ENCODE measurements around the gene TSPAN6. TPM values are rescaled to one million over a fixed set of nuclear protein-coding genes. Genes with fewer than 3 reads are reported as not detected.
A peak's percentile ranks its signal among the peaks of the same experiment; 100 is the strongest.

TSPAN6 gene
- total RNA-seq, 3 donors from 2014 or later = 30.9 to 49.5 (median 40.6) TPM

DNA sequence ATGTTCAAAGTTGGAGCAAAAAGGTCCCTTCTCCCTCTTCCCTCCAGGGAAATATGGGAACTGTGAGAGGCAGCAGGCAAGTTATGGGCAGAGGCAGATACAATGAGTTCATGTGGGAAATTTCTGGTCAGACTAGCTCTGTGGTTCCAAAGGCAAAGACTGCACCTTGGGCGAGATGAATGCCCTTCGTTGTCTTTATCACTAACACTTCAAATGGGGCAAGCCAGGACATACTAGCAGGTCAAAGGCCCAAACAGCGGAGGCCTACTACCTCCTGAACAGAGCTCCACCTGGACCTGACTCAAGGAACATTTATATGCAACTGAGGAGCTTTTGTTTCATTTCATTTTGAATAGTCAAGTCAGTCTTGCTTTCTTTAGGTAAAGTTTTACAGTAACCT lies 36.4 kb upstream of the TSPAN6 start:
- DNase-seq (ENCODE audit: low spot score in 2 of 2) = peak in 1 of 2 donors; percentile 23
- Histone ChIP-seq H3K27ac (peak overlapping the region; percentile 59 to 64), H3K4me3 (no peak overlapping the region), H3K4me1 (no peaks in the 10 kb centered on the region), H3K9me3 (no peaks in the 10 kb centered on the region), H3K27me3 (peaks cover 0 to 63% of the 10 kb centered on the region in 2 donors), H3K36me3 (no peaks in the 10 kb centered on the region)
- TF ChIP-seq, protein P1, sequence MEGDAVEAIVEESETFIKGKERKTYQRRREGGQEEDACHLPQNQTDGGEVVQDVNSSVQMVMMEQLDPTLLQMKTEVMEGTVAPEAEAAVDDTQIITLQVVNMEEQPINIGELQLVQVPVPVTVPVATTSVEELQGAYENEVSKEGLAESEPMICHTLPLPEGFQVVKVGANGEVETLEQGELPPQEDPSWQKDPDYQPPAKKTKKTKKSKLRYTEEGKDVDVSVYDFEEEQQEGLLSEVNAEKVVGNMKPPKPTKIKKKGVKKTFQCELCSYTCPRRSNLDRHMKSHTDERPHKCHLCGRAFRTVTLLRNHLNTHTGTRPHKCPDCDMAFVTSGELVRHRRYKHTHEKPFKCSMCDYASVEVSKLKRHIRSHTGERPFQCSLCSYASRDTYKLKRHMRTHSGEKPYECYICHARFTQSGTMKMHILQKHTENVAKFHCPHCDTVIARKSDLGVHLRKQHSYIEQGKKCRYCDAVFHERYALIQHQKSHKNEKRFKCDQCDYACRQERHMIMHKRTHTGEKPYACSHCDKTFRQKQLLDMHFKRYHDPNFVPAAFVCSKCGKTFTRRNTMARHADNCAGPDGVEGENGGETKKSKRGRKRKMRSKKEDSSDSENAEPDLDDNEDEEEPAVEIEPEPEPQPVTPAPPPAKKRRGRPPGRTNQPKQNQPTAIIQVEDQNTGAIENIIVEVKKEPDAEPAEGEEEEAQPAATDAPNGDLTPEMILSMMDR (IDR thresholded peaks at IDR 0.05) = no peak
- TF ChIP-seq POLR2AphosphoS5 (IDR thresholded peaks at IDR 0.05) = no peak
- TF ChIP-seq POLR2A (IDR thresholded peaks at IDR 0.05) = no peak
- intact Hi-C loops (cut with DNase I; ENCODE audit: low total_unique reads) = no loop called here

DNA sequence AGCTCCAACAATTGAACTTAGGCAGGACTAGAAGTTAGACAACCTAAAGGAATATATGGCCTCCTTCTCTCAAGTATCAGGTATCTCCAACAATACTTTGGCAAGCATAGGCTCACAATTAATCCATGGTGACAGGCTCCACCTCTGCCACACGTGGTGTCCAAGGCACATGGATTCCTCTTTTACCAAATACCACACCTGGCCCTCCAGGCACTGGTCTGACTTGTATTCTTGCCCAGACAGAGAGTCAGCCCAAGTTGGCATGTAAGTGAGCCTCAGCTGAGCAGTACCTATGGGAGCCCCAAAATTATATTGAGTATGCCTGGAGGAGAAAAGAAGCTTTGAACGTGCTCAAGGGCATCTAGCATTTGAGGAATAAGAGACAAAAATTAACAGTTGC lies 27.0 kb upstream of the TSPAN6 start:
- no peak overlapping the region for H3K27ac ChIP-seq
- no peak overlapping the region for H3K4me3 ChIP-seq
- peaks cover 0 to 60% of the 10 kb centered on the region in 2 donors for H3K27me3 ChIP-seq
- intact Hi-C loops (cut with DNase I; ENCODE audit: low total_unique reads) = no loop called here
- H3K36me3 ChIP-seq = no peaks in the 10 kb centered on the region
- no peaks in the 10 kb centered on the region for H3K4me1 ChIP-seq
- peak in 1 of 2 donors; percentile 30 for DNase-seq (ENCODE audit: low spot score in 2 of 2)
- H3K9me3 ChIP-seq = no peaks in the 10 kb centered on the region
- no peak for TF ChIP-seq POLR2A (IDR thresholded peaks at IDR 0.05)
- TF ChIP-seq, protein P1 (IDR thresholded peaks at IDR 0.05) = no peak
- TF ChIP-seq POLR2AphosphoS5 (IDR thresholded peaks at IDR 0.05) = no peak

- Histone ChIP-seq H3K36me3 (no peaks in the 10 kb centered on the region), H3K4me1 (no peaks in the 10 kb centered on the region), H3K9me3 (no peaks in the 10 kb centered on the region), H3K27me3 (peaks cover 0 to 54% of the 10 kb centered on the region in 2 donors), H3K4me3 (no peak overlapping the region), H3K27ac (no peak overlapping the region)
- intact Hi-C loops (cut with DNase I; ENCODE audit: low total_unique reads) = no loop called here
- no peak for TF ChIP-seq POLR2A (IDR thresholded peaks at IDR 0.05)
- TF ChIP-seq POLR2AphosphoS5 (IDR thresholded peaks at IDR 0.05) = no peak
- TF ChIP-seq, protein P1 (IDR thresholded peaks at IDR 0.05) = no peak
- no peak for DNase-seq (ENCODE audit: low spot score in 2 of 2)
These were observed 26.2 kb upstream of the TSPAN6 start for GRCh38 chrX:100662796-100663195.

DNA sequence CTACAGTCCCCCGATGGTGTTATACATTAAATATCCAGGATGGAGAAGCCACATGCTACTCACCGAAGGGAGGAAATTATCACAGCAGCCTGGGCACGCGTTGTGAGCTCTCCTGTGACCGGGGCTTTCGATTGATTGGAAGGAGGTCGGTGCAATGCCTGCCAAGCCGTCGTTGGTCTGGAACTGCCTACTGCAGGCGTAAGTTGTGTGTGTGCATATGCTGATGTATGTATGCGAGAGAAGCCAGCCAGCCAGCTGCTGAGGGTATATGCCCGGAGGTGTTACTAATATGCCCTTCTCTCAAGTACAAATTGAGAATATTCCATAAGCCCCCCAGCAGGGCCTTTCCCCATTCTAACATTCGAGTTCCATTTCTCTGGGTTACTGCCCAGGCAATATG lies 25.6 kb upstream of the TSPAN6 start:
- Histone ChIP-seq H3K27ac (no peak overlapping the region), H3K27me3 (peaks cover 0 to 48% of the 10 kb centered on the region in 2 donors), H3K4me3 (no peak overlapping the region), H3K4me1 (no peaks in the 10 kb centered on the region), H3K36me3 (no peaks in the 10 kb centered on the region), H3K9me3 (no peaks in the 10 kb centered on the region)
- intact Hi-C loops (cut with DNase I; ENCODE audit: low total_unique reads) = no loop called here
- DNase-seq (ENCODE audit: low spot score in 2 of 2) = no peak
- no peak for TF ChIP-seq POLR2A (IDR thresholded peaks at IDR 0.05)
- no peak for TF ChIP-seq POLR2AphosphoS5 (IDR thresholded peaks at IDR 0.05)
- TF ChIP-seq, protein P1 (IDR thresholded peaks at IDR 0.05) = no peak

GRCh38 chrX:100659431-100660137 lies 23.0 kb upstream of the TSPAN6 start:
- Histone ChIP-seq H3K4me1 (no peaks in the 10 kb centered on the region), H3K27me3 (peaks cover 0 to 42% of the 10 kb centered on the region in 2 donors), H3K36me3 (no peaks in the 10 kb centered on the region), H3K27ac (no peak overlapping the region), H3K9me3 (no peaks in the 10 kb centered on the region), H3K4me3 (no peak overlapping the region)
- no peak for DNase-seq (ENCODE audit: low spot score in 2 of 2)
- TF ChIP-seq POLR2AphosphoS5 (IDR thresholded peaks at IDR 0.05) (no peak), POLR2A (IDR thresholded peaks at IDR 0.05) (no peak)
- TF ChIP-seq, protein P1 (IDR thresholded peaks at IDR 0.05) = no peak
- intact Hi-C loops (cut with DNase I; ENCODE audit: low total_unique reads) = no loop called here
